HEK293 (cell line): ENCODE results near the gene HEG1.

Source experiments
- CTCF ChIA-PET: fragments of 350-600 bp; formaldehyde crosslinking; extraction: SDS; loops from one replicate; lab custom pipeline; 2021; ENCODE audit warnings: antibody characterized with exemption; lab: Yijun Ruan, JAX
- POLR2A ChIA-PET: fragments of 300-600 bp; formaldehyde crosslinking; extraction: SDS; loops from one replicate; lab custom pipeline; 2020; ENCODE audit warnings: antibody characterized with exemption, inconsistent platforms; lab: Yijun Ruan, JAX
- H3K27ac ChIP-seq: fragments of 200-500 bp; sonication (Bioruptor generic); 2 replicates; pipeline ENCODE4 v1.5.1; 2014; ENCODE audit warnings: low read depth, low read length, control low read depth, inconsistent platforms; ENCODE audit errors: extremely low read depth
- H3K36me3 ChIP-seq, 2 experiments: fragments of 200-500 bp in 1 of 2; sonication (Bioruptor generic) in 1 of 2; 1 replicate in 1 of 2; 2 replicates in 1 of 2; pipeline ENCODE4 v1.5.1; 2014 to 2017; ENCODE audit warnings: inconsistent platforms in 2 of 2, low read length in 2 of 2; ENCODE audit not compliant: control insufficient read depth in 2 of 2, insufficient read depth in 1 of 2
- H3K4me1 ChIP-seq: fragments of 200-500 bp; sonication (Bioruptor generic); 2 replicates; pipeline ENCODE4 v1.5.1; 2014; ENCODE audit warnings: mild to moderate bottlenecking, low read length, inconsistent platforms; ENCODE audit not compliant: control insufficient read depth, insufficient read depth
- H3K4me3 ChIP-seq: 2 replicates; pipeline ENCODE4 v1.5.1; 2011; ENCODE audit warnings: low read depth, mild to moderate bottlenecking, control low read depth, low read length, moderate library complexity
- H3K9me3 ChIP-seq: fragments of 200-500 bp; sonication (Bioruptor generic); 2 replicates; pipeline ENCODE4 v1.5.1; 2014; ENCODE audit warnings: low read depth, low read length, inconsistent platforms; ENCODE audit not compliant: control insufficient read depth, insufficient read depth
- ATF2 ChIP-seq: fragments of 450-650 bp; formaldehyde crosslinking; IDR thresholded peaks from 2 replicates; pipeline ENCODE4 v1.5.1; 2016; ENCODE audit warnings: missing biosample characterization, missing genetic modification characterization, low read depth
- GLIS1 ChIP-seq: fragments of 450-650 bp; formaldehyde crosslinking; IDR thresholded peaks from 2 replicates; pipeline ENCODE4 v1.5.1; 2016; ENCODE audit warnings: missing biosample characterization, missing genetic modification characterization
- KLF9 ChIP-seq: fragments of 450-650 bp; formaldehyde crosslinking; IDR thresholded peaks from 2 replicates; pipeline ENCODE4 v1.5.1; 2016; ENCODE audit warnings: missing biosample characterization, missing genetic modification characterization, low read depth
- RBAK ChIP-seq: fragments of 450-650 bp; formaldehyde crosslinking; IDR thresholded peaks from 2 replicates; pipeline ENCODE4 v1.5.1; 2016; ENCODE audit warnings: missing biosample characterization, missing genetic modification characterization
- SETDB1 ChIP-seq: IDR thresholded peaks from one replicate; pipeline ENCODE4 v1.6.1; 2017; ENCODE audit warnings: mild to moderate bottlenecking, low read length, moderate library complexity, mixed read lengths; ENCODE audit not compliant: insufficient read length
- SP2 ChIP-seq: fragments of 450-650 bp; formaldehyde crosslinking; IDR thresholded peaks from 2 replicates; pipeline ENCODE4 v1.5.1; 2016; ENCODE audit warnings: missing biosample characterization, missing genetic modification characterization
- ZBTB10 ChIP-seq: fragments of 450-650 bp; formaldehyde crosslinking; IDR thresholded peaks from 2 replicates; pipeline ENCODE4 v1.5.1; 2016; ENCODE audit warnings: missing biosample characterization, missing genetic modification characterization
- ZBTB26 ChIP-seq: fragments of 450-650 bp; formaldehyde crosslinking; optimal IDR thresholded peaks from 2 replicates; pipeline ENCODE3; 2016; ENCODE audit warnings: missing biosample characterization, mild to moderate bottlenecking, missing genetic modification characterization
- ZFP41 ChIP-seq: fragments of 450-650 bp; formaldehyde crosslinking; IDR thresholded peaks from 2 replicates; pipeline ENCODE4 v1.5.1; 2016; ENCODE audit warnings: missing biosample characterization, missing genetic modification characterization, borderline replicate concordance
- ZFP69B ChIP-seq: fragments of 450-650 bp; formaldehyde crosslinking; IDR thresholded peaks from 2 replicates; pipeline ENCODE4 v1.5.1; 2016; ENCODE audit warnings: missing biosample characterization, missing genetic modification characterization
- ZNF146 ChIP-seq: fragments of 450-650 bp; formaldehyde crosslinking; IDR thresholded peaks from 2 replicates; pipeline ENCODE4 v1.5.1; 2016; ENCODE audit warnings: missing biosample characterization, missing genetic modification characterization
- ZNF239 ChIP-seq: fragments of 450-650 bp; formaldehyde crosslinking; IDR thresholded peaks from 2 replicates; pipeline ENCODE4 v1.5.1; 2016; ENCODE audit warnings: missing biosample characterization, missing genetic modification characterization
- ZNF26 ChIP-seq: fragments of 450-650 bp; formaldehyde crosslinking; IDR thresholded peaks from 2 replicates; pipeline ENCODE4 v1.5.1; 2016; ENCODE audit warnings: missing biosample characterization, missing genetic modification characterization
- ZNF280C ChIP-seq: fragments of 450-650 bp; formaldehyde crosslinking; IDR thresholded peaks from 2 replicates; pipeline ENCODE4 v1.5.1; 2016; ENCODE audit warnings: missing biosample characterization, missing genetic modification characterization
- ZNF302 ChIP-seq: fragments of 450-650 bp; formaldehyde crosslinking; IDR thresholded peaks from 2 replicates; pipeline ENCODE4 v1.5.1; 2016; ENCODE audit warnings: missing biosample characterization, missing genetic modification characterization, low read depth
- ZNF324 ChIP-seq: fragments of 450-650 bp; formaldehyde crosslinking; IDR thresholded peaks from 2 replicates; pipeline ENCODE4 v1.5.1; 2016; ENCODE audit warnings: missing biosample characterization, missing genetic modification characterization
- ZNF366 ChIP-seq: fragments of 450-650 bp; formaldehyde crosslinking; conservative IDR thresholded peaks from 2 replicates; pipeline ENCODE4 v1.5.1; 2016; ENCODE audit warnings: missing biosample characterization, missing genetic modification characterization
- ZNF394 ChIP-seq: fragments of 450-650 bp; formaldehyde crosslinking; IDR thresholded peaks from 2 replicates; pipeline ENCODE4 v1.5.1; 2016; ENCODE audit warnings: missing biosample characterization, missing genetic modification characterization, mild to moderate bottlenecking, moderate library complexity, borderline replicate concordance
- ZNF473 ChIP-seq: fragments of 450-650 bp; formaldehyde crosslinking; IDR thresholded peaks from 2 replicates; pipeline ENCODE4 v1.5.1; 2017; ENCODE audit warnings: missing biosample characterization, missing genetic modification characterization
- ZNF580 ChIP-seq: fragments of 450-650 bp; formaldehyde crosslinking; IDR thresholded peaks from 2 replicates; pipeline ENCODE4 v1.5.1; 2016; ENCODE audit warnings: missing biosample characterization, missing genetic modification characterization
- ZNF600 ChIP-seq: fragments of 450-650 bp; formaldehyde crosslinking; IDR thresholded peaks from 2 replicates; pipeline ENCODE4 v1.5.1; 2016; ENCODE audit warnings: missing biosample characterization, missing genetic modification characterization
- ZNF626 ChIP-seq: fragments of 450-650 bp; sonication (Bioruptor Pico); formaldehyde crosslinking; IDR thresholded peaks from 2 replicates; pipeline ENCODE4 v1.5.1; 2018; ENCODE audit warnings: missing biosample characterization, missing genetic modification characterization, inconsistent platforms
- ZNF677 ChIP-seq: fragments of 450-650 bp; IDR thresholded peaks from 2 replicates; pipeline ENCODE4 v1.5.0; 2018; ENCODE audit warnings: missing biosample characterization, mild to moderate bottlenecking, missing genetic modification characterization, moderate library complexity
- ZNF776 ChIP-seq: fragments of 450-650 bp; formaldehyde crosslinking; IDR thresholded peaks from 2 replicates; pipeline ENCODE4 v1.5.0; 2017; ENCODE audit warnings: missing biosample characterization, missing genetic modification characterization, borderline replicate concordance
- ZNF792 ChIP-seq: fragments of 450-650 bp; formaldehyde crosslinking; IDR thresholded peaks from 2 replicates; pipeline ENCODE4 v1.5.1; 2016; ENCODE audit warnings: missing biosample characterization, missing genetic modification characterization
- ZNF837 ChIP-seq: fragments of 450-650 bp; formaldehyde crosslinking; IDR thresholded peaks from 2 replicates; pipeline ENCODE4 v1.5.1; 2016; ENCODE audit warnings: missing biosample characterization, missing genetic modification characterization

HEG1 gene

GRCh38 chr3:124938896-124939295, 116.9 kb downstream of the HEG1 start:
- TF ChIP-seq ZNF302 (tag by site-specific recombination), result no peak
- no peak for TF ChIP-seq ZNF146 (tag by site-specific recombination)
- TF ChIP-seq KLF9 (tag by site-specific recombination), result no peak
- TF ChIP-seq SETDB1, result no peak
- no peak for TF ChIP-seq SP2 (tag by site-specific recombination)
- TF ChIP-seq RBAK, result no peak
- TF ChIP-seq ZNF324, result no peak
- no peak for TF ChIP-seq ZNF473 (tag by site-specific recombination)
- TF ChIP-seq ZFP69B, result no peak
- no peak for TF ChIP-seq ZNF239 (tag by site-specific recombination)
- TF ChIP-seq ZNF626 (tag by site-specific recombination), result no peak
- no peak for TF ChIP-seq ZNF677 (tag by site-specific recombination)
- TF ChIP-seq ZBTB10 (tag by site-specific recombination), result no peak
- no peak for TF ChIP-seq ZNF26
- no peak for TF ChIP-seq ZNF366 (tag by site-specific recombination)
- no peak for TF ChIP-seq ATF2 (tag by site-specific recombination)
- no peak for TF ChIP-seq ZNF792 (tag by site-specific recombination)
- TF ChIP-seq ZFP41 (tag by site-specific recombination), result no peak
- no peak for TF ChIP-seq ZBTB26 (tag by site-specific recombination)
- ChIA-PET CTCF (interaction anchor here (0.6 to 1.1 kb wide), 3 partner anchors 9 to 368 kb away, joined by 3 to 4 read pairs (median 3); no protein-coding TSS in a partner anchor), POLR2A (no interaction called here)
- Histone ChIP-seq H3K36me3 (no peaks in the 10 kb centered on the region), H3K27ac (no peak overlapping the region), H3K9me3 (no peaks in the 10 kb centered on the region), H3K4me1 (no peaks in the 10 kb centered on the region), H3K4me3 (no peak overlapping the region)

GRCh38 chr3:124937049-124937448, 118.7 kb downstream of the HEG1 start:
- CTCF ChIA-PET, result interaction anchor here (0.7 to 1.3 kb wide), 4 partner anchors 62 to 648 kb away, joined by 3 to 7 read pairs (median 4); no protein-coding TSS in a partner anchor
- Histone ChIP-seq H3K9me3 (no peaks in the 10 kb centered on the region), H3K27ac (no peak overlapping the region), H3K36me3 (no peaks in the 10 kb centered on the region), H3K4me1 (no peaks in the 10 kb centered on the region), H3K4me3 (no peak overlapping the region)
- POLR2A ChIA-PET, result no interaction called here
- TF ChIP-seq ZNF280C (tag by site-specific recombination) (no peak), ZNF600 (tag by site-specific recombination) (no peak), ZNF580 (no peak), ZNF394 (tag by site-specific recombination) (no peak), ZNF776 (tag by site-specific recombination) (no peak), GLIS1 (tag by site-specific recombination) (no peak), ZNF26 (no peak), ZNF837 (tag by site-specific recombination) (no peak)
